Progenitor cell of endocrine pancreas (in vitro differentiated cells): ENCODE results near the gene XRN2. TPM values are rescaled to one million over a fixed set of nuclear protein-coding genes. Genes with fewer than 3 reads are reported as not detected.
"Not testable (repeated sequence)": the region's sequence is repeated elsewhere in the genome, so short reads cannot be mapped to it uniquely, and the experiment has no call there.

ENCODE experiments used
- DNase-seq: peaks from one replicate; pipeline ENCODE4 v3.0.0; 2021; ENCODE audit warnings: low spot score; ENCODE audit not compliant: unreplicated experiment
- H3K27ac Mint-ChIP-seq: 2 replicates; pipeline ENCODE4 v1.8.0; 2021; ENCODE audit warnings: mild to moderate bottlenecking, moderate library complexity, mixed read lengths
- H3K27me3 Mint-ChIP-seq: 2 replicates; pipeline ENCODE4 v1.8.0; 2021; ENCODE audit warnings: mixed read lengths
- H3K36me3 Mint-ChIP-seq: 2 replicates; pipeline ENCODE4 v1.8.0; 2022; ENCODE audit warnings: mixed read lengths; ENCODE audit not compliant: insufficient read depth
- H3K4me1 Mint-ChIP-seq: 2 replicates; pipeline ENCODE4 v1.8.0; 2021; ENCODE audit warnings: low read depth, mixed read lengths
- H3K4me3 Mint-ChIP-seq: 2 replicates; pipeline ENCODE4 v1.8.0; 2021; ENCODE audit warnings: low read depth, mild to moderate bottlenecking, moderate library complexity, mixed read lengths
- H3K9me3 Mint-ChIP-seq: 2 replicates; pipeline ENCODE4 v1.8.0; 2021; ENCODE audit warnings: low read depth, mixed read lengths
- CTCF ChIP-seq: fragments of 200-600 bp; sonication (generic); IDR thresholded peaks from one replicate; pipeline ENCODE4 v1.5.0; 2021; ENCODE audit warnings: antibody characterized with exemption, mild to moderate bottlenecking; ENCODE audit not compliant: unreplicated experiment
- total RNA-seq: library from RNA; stranded (reverse); gene quantifications from 2 replicates; pipeline ENCODE4 v1.2.1, GENCODE V29; 2021

XRN2 gene
- total RNA-seq, 1 donor from 2014 or later = 91.0 TPM

DNA sequence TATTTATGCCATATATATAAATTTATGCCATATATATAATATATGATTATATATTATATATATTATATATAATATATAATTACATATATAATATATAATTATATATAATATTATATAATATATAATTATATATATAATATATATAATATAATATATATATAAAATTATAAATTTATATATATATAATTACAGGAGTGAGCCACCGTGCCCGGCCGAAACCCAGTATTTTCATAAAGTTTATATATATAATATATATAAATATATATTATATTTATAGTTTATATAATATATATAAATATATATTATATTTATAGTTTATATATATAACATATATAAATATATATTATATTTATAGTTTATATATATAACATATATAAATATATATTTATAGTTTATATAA, 62.6 kb downstream of the XRN2 start:
- Mint-ChIP-seq H3K9me3 (no peaks in the 10 kb centered on the region), H3K27me3 (no peaks in the 10 kb centered on the region), H3K27ac (no peak overlapping the region), H3K4me3 (no peak overlapping the region), H3K4me1 (no peaks in the 10 kb centered on the region), H3K36me3 (peaks cover 28% of the 10 kb centered on the region)
- no peak for DNase-seq
- no peak for TF ChIP-seq CTCF

DNA sequence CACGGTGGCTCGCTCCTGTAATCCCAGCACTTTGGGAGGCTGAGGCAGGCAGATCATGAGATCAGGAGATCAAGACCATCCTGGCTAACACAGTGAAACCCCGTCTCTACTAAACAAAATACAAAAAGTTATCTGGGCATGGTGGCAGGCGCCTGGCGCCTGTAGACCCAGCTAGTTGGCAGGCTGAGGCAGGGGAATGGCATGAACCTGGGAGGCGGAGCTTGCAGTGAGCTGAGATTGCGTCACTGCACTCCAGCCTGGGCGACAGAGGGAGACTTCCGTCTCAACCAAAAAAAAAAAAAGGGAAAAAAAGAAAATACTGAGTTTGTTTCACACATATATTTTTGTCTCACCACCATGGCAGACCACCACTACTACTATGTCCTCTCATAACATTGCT, 63.1 kb downstream of the XRN2 start:
- not testable (repeated sequence) for H3K27ac Mint-ChIP-seq, H3K9me3 Mint-ChIP-seq, DNase-seq, H3K27me3 Mint-ChIP-seq, H3K4me1 Mint-ChIP-seq, H3K4me3 Mint-ChIP-seq
- H3K36me3 Mint-ChIP-seq = peaks cover 28% of the 10 kb centered on the region

DNA sequence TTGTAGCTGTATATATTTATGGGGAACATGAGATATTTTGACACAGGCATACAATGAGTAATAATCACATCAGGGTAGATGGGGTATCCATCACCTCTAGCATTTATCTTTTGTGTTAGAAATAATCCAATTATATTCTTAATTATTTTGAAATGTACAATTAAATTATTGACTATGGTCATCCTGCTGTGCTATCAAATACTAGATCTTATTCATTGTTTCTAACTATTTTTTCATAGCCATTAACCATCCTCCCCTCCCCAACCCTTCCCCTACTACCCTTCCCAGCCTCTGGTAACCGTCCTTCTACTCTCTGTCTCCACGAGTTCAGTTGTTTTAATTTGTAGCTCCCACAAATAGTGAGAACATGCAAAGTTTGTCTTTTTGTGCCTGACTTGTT, 65.7 kb downstream of the XRN2 start:
- no peak for DNase-seq
- H3K27me3 Mint-ChIP-seq = no peaks in the 10 kb centered on the region
- H3K4me1 Mint-ChIP-seq = peaks cover 4% of the 10 kb centered on the region
- H3K27ac Mint-ChIP-seq = no peak overlapping the region
- H3K36me3 Mint-ChIP-seq = peaks cover 23% of the 10 kb centered on the region
- no peak overlapping the region for H3K4me3 Mint-ChIP-seq
- H3K9me3 Mint-ChIP-seq = no peaks in the 10 kb centered on the region
- TF ChIP-seq CTCF = no peak

DNA sequence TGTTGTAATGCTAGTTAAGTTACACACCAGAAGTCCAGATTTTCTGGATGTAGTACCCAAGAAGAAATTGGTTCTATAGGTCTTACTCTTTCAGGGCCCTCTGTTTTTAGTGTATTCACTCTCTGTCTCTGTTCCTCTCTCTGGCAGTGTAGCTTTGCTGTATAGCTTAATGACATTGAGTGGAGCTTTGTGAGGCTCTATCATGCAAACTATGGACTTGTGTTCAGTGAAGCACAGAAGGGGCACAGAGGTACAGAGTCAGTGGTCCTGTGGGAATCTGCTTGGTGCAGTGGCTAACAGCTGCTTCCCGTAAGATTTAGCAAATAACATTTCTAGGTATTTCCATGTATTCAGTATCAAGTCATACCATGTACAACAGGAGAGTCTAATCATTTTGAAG, 68.1 kb downstream of the XRN2 start:
- H3K36me3 Mint-ChIP-seq = peaks cover 28% of the 10 kb centered on the region
- H3K9me3 Mint-ChIP-seq = no peaks in the 10 kb centered on the region
- no peak for TF ChIP-seq CTCF
- no peaks in the 10 kb centered on the region for H3K27me3 Mint-ChIP-seq
- no peak overlapping the region for H3K27ac Mint-ChIP-seq
- DNase-seq = no peak
- H3K4me1 Mint-ChIP-seq = peaks cover 10% of the 10 kb centered on the region
- no peak overlapping the region for H3K4me3 Mint-ChIP-seq

DNA sequence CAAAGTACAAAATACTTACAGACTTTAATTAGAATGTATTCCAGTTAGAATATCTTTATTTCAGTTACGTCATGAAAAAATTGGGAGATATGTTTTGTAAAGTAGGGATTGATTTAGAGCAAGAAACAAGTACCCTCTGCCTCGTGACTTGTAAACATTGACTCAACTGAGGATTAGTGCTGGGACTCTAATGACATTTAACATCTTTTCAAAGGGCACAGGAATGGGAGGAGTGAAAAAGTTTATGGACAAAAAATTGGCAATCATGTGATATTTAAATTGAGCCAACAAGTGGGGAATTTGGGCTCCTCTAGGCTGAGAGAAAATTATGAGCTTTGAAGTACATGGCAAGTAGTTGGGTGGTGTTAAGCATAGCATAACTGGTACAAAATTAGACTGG, 68.9 kb downstream of the XRN2 start:
- H3K27me3 Mint-ChIP-seq = no peaks in the 10 kb centered on the region
- TF ChIP-seq CTCF = no peak
- DNase-seq = no peak
- H3K27ac Mint-ChIP-seq = no peak overlapping the region
- peaks cover 10% of the 10 kb centered on the region for H3K4me1 Mint-ChIP-seq
- no peak overlapping the region for H3K4me3 Mint-ChIP-seq
- no peaks in the 10 kb centered on the region for H3K9me3 Mint-ChIP-seq
- peaks cover 27% of the 10 kb centered on the region for H3K36me3 Mint-ChIP-seq

GRCh38 chr20:21373436-21373835, 70.3 kb downstream of the XRN2 start:
- Mint-ChIP-seq H3K9me3 (no peaks in the 10 kb centered on the region), H3K4me3 (no peak overlapping the region), H3K4me1 (peaks cover 10% of the 10 kb centered on the region), H3K36me3 (peaks cover 29% of the 10 kb centered on the region), H3K27ac (no peak overlapping the region), H3K27me3 (no peaks in the 10 kb centered on the region)
- no peak for DNase-seq
- TF ChIP-seq CTCF = no peak
